SK-N-SH treated with all-trans-retinoic acid at 6 μM for 48 hours (cell line): Measurements from ENCODE around the gene IFT122.

Experiments used
- ARNTL ChIP-seq: fragments of 450-650 bp; formaldehyde crosslinking; IDR thresholded peaks from 2 replicates; pipeline ENCODE4 v1.5.0; 2020; ENCODE audit warnings: low read depth, mild to moderate bottlenecking, moderate library complexity, borderline replicate concordance
- OSR1 ChIP-seq: fragments of 250-450 bp; sonication (Bioruptor Pico); IDR thresholded peaks from 2 replicates; pipeline ENCODE4 v1.8.0; 2022; ENCODE audit warnings: moderate library complexity, mild to moderate bottlenecking, inconsistent platforms
- RARB ChIP-seq: fragments of 250-450 bp; sonication (Bioruptor Pico); IDR thresholded peaks from 2 replicates; pipeline ENCODE4 v1.8.0; 2021; ENCODE audit warnings: mild to moderate bottlenecking, moderate library complexity
- ZFP30 ChIP-seq: fragments of 450-650 bp; formaldehyde crosslinking; IDR thresholded peaks from 2 replicates; pipeline ENCODE4 v1.5.0; 2022; ENCODE audit warnings: mild to moderate bottlenecking, moderate library complexity
- ZNF565 ChIP-seq: fragments of 450-650 bp; formaldehyde crosslinking; conservative IDR thresholded peaks from 2 replicates; pipeline ENCODE4 v1.5.0; 2020; ENCODE audit warnings: low read depth, mild to moderate bottlenecking, moderate library complexity
- TF ChIP-seq, protein P1 (sequence below): fragments of 250-450 bp; sonication (Bioruptor Pico); IDR thresholded peaks from 2 replicates; pipeline ENCODE4 v1.8.0; 2020; ENCODE audit warnings: mild to moderate bottlenecking, moderate library complexity, borderline replicate concordance
- TF ChIP-seq, protein P2 (sequence below): fragments of 250-450 bp; sonication (Bioruptor Pico); IDR thresholded peaks from 2 replicates; pipeline ENCODE4 v1.5.0; 2020; ENCODE audit warnings: mild to moderate bottlenecking, moderate library complexity

DNA sequence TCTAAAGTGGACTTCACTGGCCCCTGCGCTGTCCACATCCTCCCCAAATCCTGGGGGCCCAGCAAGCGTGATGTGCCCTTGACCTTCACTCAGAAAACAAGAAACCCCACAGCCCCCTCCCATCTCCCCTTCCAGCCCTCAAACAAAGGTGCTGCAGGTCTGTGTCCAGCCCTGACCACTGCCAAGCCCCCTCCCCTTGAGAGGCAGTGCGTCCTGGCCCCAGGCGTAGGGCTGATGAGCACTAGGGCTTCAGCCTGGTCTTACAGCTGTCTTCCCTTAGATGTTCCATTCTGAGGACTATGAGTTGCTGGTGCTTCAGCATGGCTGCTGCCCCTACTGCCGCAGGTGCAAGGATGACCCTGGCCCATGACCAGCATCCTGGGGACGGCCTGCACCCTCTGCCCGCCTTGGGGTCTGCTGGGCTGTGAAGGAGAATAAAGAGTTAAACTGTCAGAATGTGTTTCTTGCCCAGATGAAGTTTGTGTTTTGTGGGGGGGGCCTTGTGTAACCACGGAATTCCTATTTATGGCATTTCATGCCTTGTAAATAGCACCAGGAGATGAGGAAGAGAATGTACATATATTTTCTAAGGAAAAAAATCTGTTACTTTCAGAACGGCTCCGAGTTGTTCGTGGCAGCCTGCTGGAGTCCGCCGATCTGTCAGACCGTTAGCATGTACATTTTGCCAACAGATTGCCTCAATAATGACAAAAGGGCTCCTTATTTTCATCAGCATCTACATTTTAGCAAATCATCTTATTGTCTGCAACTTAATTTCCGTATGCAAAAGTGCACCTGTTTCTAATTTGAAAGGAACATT is 80.1 kb downstream of the IFT122 start:
- TF ChIP-seq RARB (CRISPR knock-in tag) (no peak), OSR1 (CRISPR knock-in tag) (no peak), ZNF565 (no peak), ARNTL (CRISPR knock-in tag) (no peak), ZFP30 (CRISPR knock-in tag) (no peak)
- TF ChIP-seq, protein P1, sequence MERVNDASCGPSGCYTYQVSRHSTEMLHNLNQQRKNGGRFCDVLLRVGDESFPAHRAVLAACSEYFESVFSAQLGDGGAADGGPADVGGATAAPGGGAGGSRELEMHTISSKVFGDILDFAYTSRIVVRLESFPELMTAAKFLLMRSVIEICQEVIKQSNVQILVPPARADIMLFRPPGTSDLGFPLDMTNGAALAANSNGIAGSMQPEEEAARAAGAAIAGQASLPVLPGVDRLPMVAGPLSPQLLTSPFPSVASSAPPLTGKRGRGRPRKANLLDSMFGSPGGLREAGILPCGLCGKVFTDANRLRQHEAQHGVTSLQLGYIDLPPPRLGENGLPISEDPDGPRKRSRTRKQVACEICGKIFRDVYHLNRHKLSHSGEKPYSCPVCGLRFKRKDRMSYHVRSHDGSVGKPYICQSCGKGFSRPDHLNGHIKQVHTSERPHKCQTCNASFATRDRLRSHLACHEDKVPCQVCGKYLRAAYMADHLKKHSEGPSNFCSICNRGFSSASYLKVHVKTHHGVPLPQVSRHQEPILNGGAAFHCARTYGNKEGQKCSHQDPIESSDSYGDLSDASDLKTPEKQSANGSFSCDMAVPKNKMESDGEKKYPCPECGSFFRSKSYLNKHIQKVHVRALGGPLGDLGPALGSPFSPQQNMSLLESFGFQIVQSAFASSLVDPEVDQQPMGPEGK (CRISPR knock-in tag) = no peak
- TF ChIP-seq, protein P2, sequence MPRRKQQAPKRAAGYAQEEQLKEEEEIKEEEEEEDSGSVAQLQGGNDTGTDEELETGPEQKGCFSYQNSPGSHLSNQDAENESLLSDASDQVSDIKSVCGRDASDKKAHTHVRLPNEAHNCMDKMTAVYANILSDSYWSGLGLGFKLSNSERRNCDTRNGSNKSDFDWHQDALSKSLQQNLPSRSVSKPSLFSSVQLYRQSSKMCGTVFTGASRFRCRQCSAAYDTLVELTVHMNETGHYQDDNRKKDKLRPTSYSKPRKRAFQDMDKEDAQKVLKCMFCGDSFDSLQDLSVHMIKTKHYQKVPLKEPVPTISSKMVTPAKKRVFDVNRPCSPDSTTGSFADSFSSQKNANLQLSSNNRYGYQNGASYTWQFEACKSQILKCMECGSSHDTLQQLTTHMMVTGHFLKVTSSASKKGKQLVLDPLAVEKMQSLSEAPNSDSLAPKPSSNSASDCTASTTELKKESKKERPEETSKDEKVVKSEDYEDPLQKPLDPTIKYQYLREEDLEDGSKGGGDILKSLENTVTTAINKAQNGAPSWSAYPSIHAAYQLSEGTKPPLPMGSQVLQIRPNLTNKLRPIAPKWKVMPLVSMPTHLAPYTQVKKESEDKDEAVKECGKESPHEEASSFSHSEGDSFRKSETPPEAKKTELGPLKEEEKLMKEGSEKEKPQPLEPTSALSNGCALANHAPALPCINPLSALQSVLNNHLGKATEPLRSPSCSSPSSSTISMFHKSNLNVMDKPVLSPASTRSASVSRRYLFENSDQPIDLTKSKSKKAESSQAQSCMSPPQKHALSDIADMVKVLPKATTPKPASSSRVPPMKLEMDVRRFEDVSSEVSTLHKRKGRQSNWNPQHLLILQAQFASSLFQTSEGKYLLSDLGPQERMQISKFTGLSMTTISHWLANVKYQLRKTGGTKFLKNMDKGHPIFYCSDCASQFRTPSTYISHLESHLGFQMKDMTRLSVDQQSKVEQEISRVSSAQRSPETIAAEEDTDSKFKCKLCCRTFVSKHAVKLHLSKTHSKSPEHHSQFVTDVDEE (CRISPR knock-in tag) = no peak
